Fibroblast of lung (primary cell): Measurements from ENCODE around the gene TTC13. TPM values are rescaled to one million over a fixed set of nuclear protein-coding genes. Genes with fewer than 3 reads are reported as not detected.

Experiments used
- DNase-seq, 2 donors: peaks; one replicate each; pipeline versions ENCODE4 v3.0.0 to v3.0.0-alpha.2; 2010; ENCODE audit warnings: low read depth in 2 of 2
- H2AFZ ChIP-seq: 2 replicates; pipeline ENCODE4 v1.5.1; 2012; ENCODE audit warnings: low read length, control low read depth, inconsistent platforms
- H3K27ac ChIP-seq: 2 replicates; pipeline ENCODE4 v1.5.1; 2011; ENCODE audit warnings: low read length, control low read depth; ENCODE audit not compliant: insufficient read depth
- H3K27me3 ChIP-seq: 2 replicates; pipeline ENCODE4 v1.5.1; 2011; ENCODE audit warnings: mild to moderate bottlenecking, low read length; ENCODE audit not compliant: control insufficient read depth, insufficient read depth
- H3K36me3 ChIP-seq: 2 replicates; pipeline ENCODE4 v1.5.1; 2011; ENCODE audit warnings: low read length; ENCODE audit not compliant: control insufficient read depth, insufficient read depth
- H3K4me1 ChIP-seq: 2 replicates; pipeline ENCODE4 v1.5.1; 2011; ENCODE audit warnings: low read length; ENCODE audit not compliant: control insufficient read depth, insufficient read depth; ENCODE audit errors: extremely low read depth
- H3K4me2 ChIP-seq: 2 replicates; pipeline ENCODE4 v1.5.1; 2011; ENCODE audit warnings: low read length, control low read depth; ENCODE audit not compliant: insufficient read depth; ENCODE audit errors: extremely low read depth
- H3K4me3 ChIP-seq, 4 experiments: fragments of 200-600 bp in 1 of 4; sonication (generic) in 1 of 4; replicated peaks in 1 of 4; 2 replicates each; pipeline ENCODE4 v1.5.1; 2011 to 2016; ENCODE audit warnings: low read length in 4 of 4, low read depth in 3 of 4, mild to moderate bottlenecking in 3 of 4, control low read depth in 2 of 4, inconsistent platforms in 1 of 4, mixed read lengths in 1 of 4; ENCODE audit not compliant: insufficient read depth in 1 of 4; ENCODE audit errors: control extremely low read depth in 1 of 4
- H3K79me2 ChIP-seq: 2 replicates; pipeline ENCODE4 v1.5.1; 2012; ENCODE audit warnings: mild to moderate bottlenecking, low read length, inconsistent platforms; ENCODE audit not compliant: control insufficient read depth, insufficient read depth
- H3K9ac ChIP-seq: 2 replicates; pipeline ENCODE4 v1.5.1; 2011; ENCODE audit warnings: mild to moderate bottlenecking, low read length, control low read depth; ENCODE audit not compliant: insufficient read depth
- H3K9me3 ChIP-seq: 2 replicates; pipeline ENCODE4 v1.5.1; 2012; ENCODE audit warnings: low read depth, low read length; ENCODE audit not compliant: control insufficient read depth, insufficient read depth
- H4K20me1 ChIP-seq: 2 replicates; pipeline ENCODE4 v1.5.1; 2011; ENCODE audit warnings: low read length; ENCODE audit not compliant: control insufficient read depth, insufficient read depth; ENCODE audit errors: extremely low read depth
- EZH2 ChIP-seq: IDR thresholded peaks from 2 replicates; pipeline ENCODE4 v1.5.1; 2012; ENCODE audit warnings: low read length, control low read depth, mild to moderate bottlenecking; ENCODE audit errors: missing control alignments
- polyA plus RNA-seq, 2 donors: library from polyadenylated mRNA; depleted of rRNA in 1 of 2; stranded (reverse) in 1 of 2; unstranded in 1 of 2; fragments of >200 nt; gene quantifications; 2 replicates each; pipeline ENCODE4 v1.2.1, GENCODE V29; 2011 to 2012; ENCODE audit warnings: missing spikeins in 1 of 2
- total RNA-seq: library from RNA; depleted of rRNA; stranded (reverse); fragments of >200 nt; gene quantifications from 2 replicates; pipeline ENCODE4 v1.2.1, GENCODE V29; 2014
- TF ChIP-seq, protein P1 (sequence below), 2 donors: IDR thresholded peaks in 1 of 2; conservative IDR thresholded peaks in 1 of 2; 1 replicate in 1 of 2; 2 replicates in 1 of 2; pipeline ENCODE4 v1.5.1; 2011 to 2012; ENCODE audit warnings: low read length in 2 of 2, control low read depth in 1 of 2, inconsistent platforms in 1 of 2, low read depth in 1 of 2, mild to moderate bottlenecking in 1 of 2

The TTC13 gene
- total and polyA plus RNA-seq, 2 donors (not counting 1 experiment from before 2014, with no cell fraction given): 8.0 to 16.2 TPM

DNA sequence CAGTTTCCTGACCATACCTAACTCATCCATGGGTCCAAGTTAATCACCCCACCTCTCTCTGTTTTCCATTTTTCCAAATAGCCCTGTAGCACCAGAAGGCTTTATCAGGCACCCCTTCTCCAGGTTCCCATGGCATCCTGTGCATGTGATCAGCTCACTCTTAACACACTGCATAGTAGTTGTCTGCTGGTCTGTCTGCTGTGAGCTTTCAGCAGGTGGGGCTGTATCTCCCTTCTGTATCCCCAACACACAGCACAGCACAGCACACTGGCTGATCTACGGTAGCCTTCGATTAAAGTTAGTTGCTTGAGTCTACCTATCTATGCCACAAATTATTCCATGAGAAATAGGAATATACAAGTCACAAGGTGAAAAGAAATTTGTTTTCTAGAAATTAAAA, 56.0 kb downstream of the TTC13 start:
- no peak for DNase-seq
- Histone ChIP-seq H3K9me3 (no peaks in the 10 kb centered on the region), H4K20me1 (no peaks in the 10 kb centered on the region), H3K4me3 (no peak overlapping the region), H3K79me2 (no peaks in the 10 kb centered on the region), H3K4me2 (no peak overlapping the region), H3K9ac (no peak overlapping the region), H3K27ac (no peak overlapping the region), H3K36me3 (no peaks in the 10 kb centered on the region), H2AFZ (no peak overlapping the region), H3K4me1 (no peaks in the 10 kb centered on the region), H3K27me3 (no peaks in the 10 kb centered on the region)
- TF ChIP-seq, protein P1, sequence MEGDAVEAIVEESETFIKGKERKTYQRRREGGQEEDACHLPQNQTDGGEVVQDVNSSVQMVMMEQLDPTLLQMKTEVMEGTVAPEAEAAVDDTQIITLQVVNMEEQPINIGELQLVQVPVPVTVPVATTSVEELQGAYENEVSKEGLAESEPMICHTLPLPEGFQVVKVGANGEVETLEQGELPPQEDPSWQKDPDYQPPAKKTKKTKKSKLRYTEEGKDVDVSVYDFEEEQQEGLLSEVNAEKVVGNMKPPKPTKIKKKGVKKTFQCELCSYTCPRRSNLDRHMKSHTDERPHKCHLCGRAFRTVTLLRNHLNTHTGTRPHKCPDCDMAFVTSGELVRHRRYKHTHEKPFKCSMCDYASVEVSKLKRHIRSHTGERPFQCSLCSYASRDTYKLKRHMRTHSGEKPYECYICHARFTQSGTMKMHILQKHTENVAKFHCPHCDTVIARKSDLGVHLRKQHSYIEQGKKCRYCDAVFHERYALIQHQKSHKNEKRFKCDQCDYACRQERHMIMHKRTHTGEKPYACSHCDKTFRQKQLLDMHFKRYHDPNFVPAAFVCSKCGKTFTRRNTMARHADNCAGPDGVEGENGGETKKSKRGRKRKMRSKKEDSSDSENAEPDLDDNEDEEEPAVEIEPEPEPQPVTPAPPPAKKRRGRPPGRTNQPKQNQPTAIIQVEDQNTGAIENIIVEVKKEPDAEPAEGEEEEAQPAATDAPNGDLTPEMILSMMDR (conservative IDR thresholded peaks at IDR 0.05 in 1 of 2, IDR thresholded peaks at IDR 0.05 in 1 of 2; ENCODE audit: low read depth in 1 of 2, low read length in 2 of 2): peak in 1 of 2 donors; percentile 7
- no peak for TF ChIP-seq EZH2

DNA sequence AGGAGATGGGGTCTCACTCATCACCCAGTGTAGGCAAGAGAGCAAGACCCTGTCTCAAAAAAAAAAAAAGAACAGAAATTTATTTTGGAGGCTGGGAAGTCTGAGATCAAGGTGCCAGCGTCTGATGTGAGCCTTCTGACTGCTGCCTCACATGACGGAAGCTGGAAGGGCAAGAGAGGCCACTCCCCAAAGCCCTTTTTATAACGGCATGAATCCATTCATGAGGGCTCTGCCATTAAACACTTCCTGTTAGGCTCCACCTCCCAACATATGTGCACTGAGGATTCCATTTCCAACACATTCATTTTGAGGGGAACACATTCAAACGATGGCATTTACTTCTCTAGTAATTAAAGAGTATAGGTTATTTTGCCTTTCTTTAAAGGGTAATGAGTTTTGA, 59.5 kb downstream of the TTC13 start:
- Histone ChIP-seq H3K9me3 (no peaks in the 10 kb centered on the region), H3K36me3 (no peaks in the 10 kb centered on the region), H3K79me2 (no peaks in the 10 kb centered on the region), H3K27me3 (no peaks in the 10 kb centered on the region), H3K27ac (no peak overlapping the region), H4K20me1 (no peaks in the 10 kb centered on the region), H3K4me1 (no peaks in the 10 kb centered on the region), H3K4me2 (no peak overlapping the region), H3K9ac (no peak overlapping the region), H2AFZ (no peak overlapping the region), H3K4me3 (no peak overlapping the region)
- TF ChIP-seq EZH2: no peak
- TF ChIP-seq, protein P1 (conservative IDR thresholded peaks at IDR 0.05 in 1 of 2, IDR thresholded peaks at IDR 0.05 in 1 of 2; ENCODE audit: low read depth in 1 of 2, low read length in 2 of 2): no peak
- DNase-seq: no peak

DNA sequence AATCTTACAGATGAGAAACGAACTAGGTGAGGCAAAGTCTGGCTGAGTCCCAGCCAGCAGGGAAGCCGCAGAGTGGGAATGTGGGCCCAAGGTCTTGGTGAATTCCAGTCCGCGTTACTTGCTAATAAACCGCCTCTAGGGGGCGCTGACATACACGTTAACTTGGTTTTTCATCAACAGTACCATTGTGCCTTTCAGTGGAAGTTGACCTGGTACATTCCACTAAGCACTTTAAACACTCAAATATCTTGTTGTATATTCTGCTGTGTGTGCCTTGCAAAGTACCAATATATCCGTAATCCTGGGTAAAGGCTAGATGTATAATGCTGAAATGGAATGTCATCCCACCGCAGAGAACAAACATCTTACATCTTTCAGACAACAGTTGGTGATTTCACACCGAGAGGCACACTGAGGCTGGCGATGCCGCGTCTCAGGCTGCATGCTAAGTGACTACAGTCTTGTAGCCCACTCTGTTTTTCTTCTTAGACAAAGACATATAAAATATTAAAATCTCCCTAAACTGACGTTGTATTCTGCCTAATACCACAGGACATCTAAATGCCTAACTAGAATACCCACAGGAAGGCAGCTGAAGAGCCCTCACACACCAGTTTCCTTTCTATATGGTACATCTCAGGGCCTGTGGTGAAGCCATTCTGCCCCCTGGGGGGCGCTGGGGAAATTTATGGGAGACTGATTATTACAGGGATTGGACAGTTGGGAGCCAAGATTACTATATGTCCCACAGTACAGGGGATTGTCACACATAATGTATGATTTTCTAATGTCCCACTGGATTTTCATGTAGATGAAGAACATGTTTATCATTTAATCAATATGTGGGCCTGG, 61.2 kb downstream of the TTC13 start:
- H3K9ac ChIP-seq: no peak overlapping the region
- H3K4me3 ChIP-seq: no peak overlapping the region
- no peaks in the 10 kb centered on the region for H3K79me2 ChIP-seq
- no peak overlapping the region for H3K4me2 ChIP-seq
- H4K20me1 ChIP-seq: no peaks in the 10 kb centered on the region
- no peaks in the 10 kb centered on the region for H3K36me3 ChIP-seq
- DNase-seq: peak; percentile 60 to 82
- H3K9me3 ChIP-seq: no peaks in the 10 kb centered on the region
- no peak overlapping the region for H2AFZ ChIP-seq
- H3K4me1 ChIP-seq: peaks cover 3% of the 10 kb centered on the region
- no peaks in the 10 kb centered on the region for H3K27me3 ChIP-seq
- no peak overlapping the region for H3K27ac ChIP-seq
- no peak for TF ChIP-seq EZH2
- TF ChIP-seq, protein P1 (conservative IDR thresholded peaks at IDR 0.05 in 1 of 2, IDR thresholded peaks at IDR 0.05 in 1 of 2; ENCODE audit: low read depth in 1 of 2, low read length in 2 of 2): peak; percentile 65 to 83
